Epidermal melanocyte (primary cell): Measurements from ENCODE around the gene THAP4.
"Not testable (repeated sequence)": the region's sequence is repeated elsewhere in the genome, so short reads cannot be mapped to it uniquely, and the experiment has no call there.

ENCODE experiments used
- DNase-seq: peaks from one replicate; pipeline ENCODE4 v3.0.0; 2011; ENCODE audit warnings: low spot score; ENCODE audit not compliant: insufficient read length

Gene THAP4

DNA sequence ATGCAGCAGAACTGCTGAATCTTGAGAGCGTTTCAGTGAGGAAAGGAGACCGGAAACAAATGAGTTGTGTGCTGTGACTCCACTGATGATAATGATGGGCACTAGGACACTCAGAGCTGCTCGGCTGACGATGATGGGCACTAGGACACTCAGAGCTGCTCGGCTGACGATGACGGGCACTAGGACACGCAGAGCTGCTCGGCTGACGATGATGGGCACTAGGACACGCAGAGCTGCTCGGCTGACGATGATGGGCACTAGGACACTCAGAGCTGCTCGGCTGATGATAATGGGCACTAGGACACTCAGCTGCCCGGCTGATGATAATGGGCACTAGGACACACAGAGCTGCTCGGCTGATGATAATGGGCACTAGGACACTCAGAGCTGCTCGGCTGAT is 47.1 kb downstream of the THAP4 start:
- not testable (repeated sequence) for DNase-seq

DNA sequence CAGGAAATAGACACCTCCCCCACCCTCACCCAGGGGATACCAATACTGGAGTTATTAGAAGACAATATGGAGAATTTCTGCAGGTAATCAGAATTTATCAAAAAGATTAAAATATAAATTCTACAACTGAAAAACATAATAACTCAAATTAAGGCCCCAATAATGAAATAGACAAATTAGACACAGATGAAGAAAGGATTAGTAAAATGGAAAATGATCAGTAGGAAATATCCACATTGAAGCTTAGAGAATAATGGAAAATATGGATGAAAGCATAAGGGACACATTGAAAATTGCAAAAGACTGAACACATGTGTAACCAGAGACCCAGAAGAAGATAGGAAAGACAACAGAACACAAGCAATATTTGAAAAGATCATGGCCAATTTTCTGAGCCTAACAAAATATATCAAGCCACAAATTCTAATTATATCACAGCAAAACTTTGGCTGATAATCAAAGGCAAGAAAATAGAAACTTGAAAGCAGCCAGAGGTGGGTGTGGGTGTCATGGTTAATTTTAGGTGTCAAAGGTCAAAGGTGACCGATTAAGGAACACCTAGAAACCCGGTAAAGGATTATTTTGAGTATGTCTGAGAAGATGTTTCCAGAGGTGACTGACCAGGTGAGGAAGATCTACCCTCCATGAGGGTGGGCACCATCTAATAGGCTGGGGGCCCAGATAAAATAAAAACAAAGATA is 50.2 kb downstream of the THAP4 start:
- no peak for DNase-seq

DNA sequence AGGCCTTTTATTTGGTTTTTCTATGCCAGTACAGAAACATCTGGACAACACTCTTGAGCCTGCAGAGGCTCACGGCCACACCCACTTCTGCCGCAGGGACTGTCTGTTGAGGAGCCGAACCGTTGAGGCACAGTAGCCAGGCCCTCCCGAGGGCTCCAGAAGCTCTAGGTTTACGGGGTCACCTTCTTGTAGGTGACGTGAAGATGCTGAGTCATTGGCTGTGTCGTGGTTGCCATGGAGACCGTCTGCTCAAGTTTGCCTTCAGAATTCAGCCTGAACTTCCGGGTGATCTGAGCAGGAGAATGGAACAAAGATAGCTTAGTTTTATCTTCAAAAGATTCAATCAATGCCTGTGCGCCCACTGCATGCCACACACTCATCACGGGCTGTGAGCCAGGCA is 52.5 kb downstream of the THAP4 start:
- DNase-seq, result no peak

DNA sequence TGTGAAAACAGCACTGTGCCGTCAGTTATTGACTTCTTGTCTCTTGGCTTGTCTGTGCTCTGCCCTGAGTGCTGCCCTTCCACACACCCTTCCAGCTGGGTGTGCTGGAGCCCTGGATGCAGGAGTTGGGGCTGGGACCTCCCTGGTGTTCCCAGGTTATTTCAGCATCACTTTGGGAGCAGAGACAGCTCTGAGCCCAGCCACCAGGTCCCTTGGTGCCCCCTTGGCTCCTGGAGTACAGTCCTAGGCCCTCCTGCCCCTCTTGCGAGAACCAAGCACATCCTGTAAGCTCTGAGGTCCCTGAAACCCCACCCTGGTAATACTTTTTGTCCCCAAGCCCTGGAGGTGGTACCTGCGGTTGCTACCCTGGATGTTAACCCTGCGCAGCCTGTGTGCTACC is 54.2 kb downstream of the THAP4 start:
- no peak for DNase-seq

DNA sequence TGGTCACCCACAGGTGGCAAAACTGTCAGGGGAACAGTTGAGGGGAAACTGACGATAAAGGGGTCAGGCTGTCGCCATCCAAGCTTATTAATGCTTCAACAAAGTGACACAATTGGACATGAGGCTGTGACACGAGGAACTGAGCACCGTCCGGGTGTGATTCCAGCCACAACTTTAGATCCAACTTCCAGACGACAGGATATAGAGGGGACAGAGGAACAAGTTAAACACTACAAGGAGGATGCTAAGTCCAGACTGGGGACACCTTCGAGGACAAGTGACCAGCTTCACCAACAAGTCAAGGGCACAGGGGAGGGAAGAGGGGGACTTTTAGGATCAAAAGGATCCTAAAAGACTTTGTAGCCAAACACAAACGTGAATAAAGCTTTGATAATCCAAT is 54.6 kb downstream of the THAP4 start:
- DNase-seq, result no peak

DNA sequence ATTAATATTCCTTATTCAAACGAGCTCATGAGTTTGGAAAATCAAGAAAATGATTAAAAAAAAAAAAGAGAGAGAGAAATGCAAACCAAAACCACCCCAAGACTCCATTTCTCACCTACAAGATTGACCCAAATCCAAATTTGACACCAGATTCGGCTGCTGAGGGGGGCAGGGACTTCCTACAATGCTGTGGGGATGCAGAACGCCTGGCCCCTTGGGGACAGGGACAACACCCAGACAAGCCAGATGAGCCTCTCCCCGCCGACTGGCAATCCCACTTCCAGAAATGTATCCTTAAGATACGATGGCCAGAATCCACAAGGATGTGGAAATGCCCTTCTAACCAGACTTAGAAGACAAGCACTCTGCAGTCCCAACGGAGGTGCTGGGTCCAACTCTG is 57.7 kb downstream of the THAP4 start:
- DNase-seq, result no peak

DNA sequence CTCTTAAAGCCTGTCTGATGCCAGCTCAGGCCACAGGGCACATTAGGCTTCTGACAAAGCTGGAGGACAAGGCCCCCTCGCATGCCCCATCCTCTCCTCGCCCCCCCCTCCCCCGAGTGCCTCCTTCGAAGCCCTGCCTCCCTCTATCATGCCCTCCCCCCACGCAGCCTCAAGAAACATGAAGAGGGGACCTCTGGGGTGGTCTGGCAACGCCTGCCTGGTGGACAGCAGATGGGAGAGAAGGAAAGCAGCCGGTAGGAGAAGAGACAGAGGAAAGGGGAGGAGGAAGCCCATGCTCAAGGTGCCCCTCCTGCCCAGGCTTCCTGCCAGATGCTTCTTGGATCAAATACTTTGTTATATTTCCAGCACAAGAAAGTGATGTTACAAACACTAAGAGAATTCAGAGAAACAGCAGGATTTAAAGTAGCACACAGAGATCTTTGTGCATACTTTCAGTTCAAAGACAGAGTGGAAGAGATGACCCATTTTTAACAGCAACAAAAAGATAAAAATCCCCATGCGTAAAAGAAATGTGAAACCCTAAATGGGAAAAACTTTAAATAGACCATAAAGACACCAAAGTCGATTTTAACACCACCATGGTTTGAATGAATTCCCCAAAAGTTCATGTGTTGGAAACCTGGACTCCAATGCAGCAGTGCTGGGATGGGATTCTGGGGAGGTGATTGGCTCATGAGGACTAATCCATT is 59.4 kb downstream of the THAP4 start:
- no peak for DNase-seq

DNA sequence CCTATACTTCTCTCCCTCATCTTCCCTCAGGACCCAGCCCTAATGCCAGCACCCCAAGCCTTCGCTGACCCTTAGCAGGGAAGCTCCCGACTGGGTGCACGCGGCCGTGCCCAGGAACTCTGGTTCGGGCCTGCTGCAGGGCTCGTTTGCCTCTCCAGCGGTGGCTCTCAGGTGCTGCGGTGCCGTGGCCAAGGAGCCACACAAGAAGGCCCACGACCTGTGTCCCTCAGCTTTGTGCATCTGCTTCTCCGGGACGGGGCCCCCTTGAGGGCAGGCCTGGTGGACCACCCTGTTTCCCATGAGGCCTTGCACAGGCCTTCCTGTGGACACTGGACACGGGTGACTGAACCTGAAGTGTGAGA is 60.7 kb downstream of the THAP4 start:
- no peak for DNase-seq

DNA sequence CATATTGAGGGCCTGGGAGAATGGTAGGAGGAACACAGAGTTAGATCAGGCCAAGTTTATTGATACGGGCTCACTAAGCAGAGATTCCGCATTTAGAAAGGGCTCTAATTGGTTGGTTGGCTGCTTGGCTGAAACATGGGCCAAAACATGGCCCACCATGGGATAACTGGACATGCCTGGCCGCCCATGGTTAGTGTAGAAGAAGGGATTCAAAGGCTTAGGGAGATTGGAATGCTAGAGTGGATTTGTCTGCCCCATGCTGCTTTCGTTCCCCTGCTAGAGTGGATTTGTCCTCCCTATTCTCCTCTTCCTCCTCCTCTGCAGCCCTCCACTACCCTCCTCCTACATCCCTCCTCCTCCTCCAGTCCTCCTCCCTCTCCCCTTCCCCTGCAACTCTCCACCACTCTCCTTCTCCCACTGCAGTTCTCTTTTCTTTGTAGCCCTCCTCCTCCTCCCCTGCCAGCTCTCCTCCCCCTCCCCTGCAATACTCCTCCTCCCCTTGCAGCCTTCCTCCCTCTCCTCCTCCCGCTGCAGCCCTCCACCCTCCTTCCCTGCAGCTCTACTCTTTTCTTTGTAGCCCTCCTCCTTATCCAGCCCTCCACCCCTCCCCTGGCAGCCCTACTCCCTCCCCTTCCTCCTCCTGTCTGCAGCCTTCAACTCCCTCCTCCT is 61.2 kb downstream of the THAP4 start:
- no peak for DNase-seq

DNA sequence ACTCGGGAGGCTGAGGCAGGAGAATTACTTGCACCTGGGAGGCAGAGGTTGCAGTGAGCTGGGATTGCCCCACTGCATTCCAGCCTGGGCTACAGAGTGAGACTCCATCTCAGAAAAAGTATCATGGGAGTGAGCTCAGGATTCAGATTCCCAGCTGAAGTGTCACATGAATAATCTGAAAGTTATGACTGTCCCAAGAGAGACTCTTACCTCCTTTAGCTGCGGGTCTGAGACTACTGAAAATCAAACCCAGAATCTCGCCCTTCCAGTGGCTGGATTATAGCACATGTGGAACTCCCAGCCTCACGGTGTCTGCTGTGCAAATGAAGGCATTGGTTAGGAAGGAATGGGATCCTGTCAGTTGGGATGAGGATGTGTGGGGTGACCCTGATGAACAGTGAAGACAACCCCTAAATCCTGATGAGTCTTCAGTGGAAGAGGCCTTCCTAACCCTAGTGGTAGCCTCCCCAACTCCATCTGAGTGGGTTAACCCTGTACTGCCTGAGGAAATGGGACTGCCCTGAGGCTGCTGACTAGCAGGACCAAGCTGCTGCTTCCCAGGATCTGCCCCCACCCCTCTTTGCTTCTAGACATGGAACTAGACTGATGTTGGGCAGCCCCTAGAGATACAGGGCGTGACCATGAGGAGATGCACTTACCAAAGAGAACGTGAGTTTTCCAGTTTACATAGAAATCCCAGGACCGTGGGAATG is 61.9 kb downstream of the THAP4 start:
- DNase-seq, result no peak

DNA sequence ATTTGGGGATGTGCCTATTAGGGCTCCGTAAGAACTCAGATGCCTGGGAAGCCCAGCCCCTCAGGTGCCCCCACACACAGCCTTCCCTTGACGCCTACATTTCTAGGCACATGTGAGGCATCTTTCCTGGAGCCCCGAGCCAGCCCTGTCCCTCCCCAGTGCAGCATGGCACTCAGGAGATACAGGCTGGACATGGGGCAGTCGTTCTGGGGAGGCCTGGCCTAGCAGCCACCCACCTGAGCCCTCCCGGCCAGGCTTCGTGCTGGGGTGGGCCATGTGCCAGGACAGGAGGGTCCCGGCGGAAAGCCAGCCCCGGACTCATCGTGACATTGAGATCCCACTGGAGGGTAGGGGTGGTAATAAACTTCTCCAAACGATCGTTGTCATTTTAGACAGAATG is 63.2 kb downstream of the THAP4 start:
- no peak for DNase-seq

DNA sequence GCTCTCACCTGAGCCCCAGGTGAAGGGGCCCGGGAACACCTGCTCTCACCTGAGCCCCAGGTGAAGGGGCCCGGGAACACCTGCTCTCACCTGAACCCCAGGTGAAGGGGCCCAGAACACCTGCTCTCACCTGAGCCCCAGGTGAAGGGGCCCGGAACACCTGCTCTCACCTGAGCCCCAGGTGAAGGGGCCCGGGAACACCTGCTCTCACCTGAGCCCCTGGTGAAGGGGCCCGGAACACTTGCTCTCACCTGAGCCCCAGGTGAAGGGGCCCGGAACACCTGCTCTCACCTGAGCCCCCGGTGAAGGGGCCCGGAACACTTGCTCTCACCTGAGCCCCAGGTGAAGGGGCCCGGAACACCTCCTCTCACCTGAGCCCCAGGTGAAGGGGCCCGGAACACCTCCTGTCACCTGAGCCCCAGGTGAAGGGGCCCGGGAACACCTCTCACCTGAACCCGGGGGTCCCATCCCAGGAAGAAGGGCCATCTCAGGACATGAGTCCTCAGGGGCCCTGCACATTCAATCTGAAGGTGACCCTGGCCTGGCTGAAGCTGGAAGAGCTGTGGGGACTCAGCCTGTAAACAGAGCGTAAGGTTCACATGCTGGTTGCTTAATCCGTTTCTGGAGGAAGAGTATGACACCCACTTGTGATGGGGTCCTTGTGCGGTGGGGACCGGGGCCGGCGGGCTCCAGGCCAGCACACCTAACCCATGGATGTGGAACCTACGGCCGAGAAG is 63.9 kb downstream of the THAP4 start:
- DNase-seq, result not testable (repeated sequence)

DNA sequence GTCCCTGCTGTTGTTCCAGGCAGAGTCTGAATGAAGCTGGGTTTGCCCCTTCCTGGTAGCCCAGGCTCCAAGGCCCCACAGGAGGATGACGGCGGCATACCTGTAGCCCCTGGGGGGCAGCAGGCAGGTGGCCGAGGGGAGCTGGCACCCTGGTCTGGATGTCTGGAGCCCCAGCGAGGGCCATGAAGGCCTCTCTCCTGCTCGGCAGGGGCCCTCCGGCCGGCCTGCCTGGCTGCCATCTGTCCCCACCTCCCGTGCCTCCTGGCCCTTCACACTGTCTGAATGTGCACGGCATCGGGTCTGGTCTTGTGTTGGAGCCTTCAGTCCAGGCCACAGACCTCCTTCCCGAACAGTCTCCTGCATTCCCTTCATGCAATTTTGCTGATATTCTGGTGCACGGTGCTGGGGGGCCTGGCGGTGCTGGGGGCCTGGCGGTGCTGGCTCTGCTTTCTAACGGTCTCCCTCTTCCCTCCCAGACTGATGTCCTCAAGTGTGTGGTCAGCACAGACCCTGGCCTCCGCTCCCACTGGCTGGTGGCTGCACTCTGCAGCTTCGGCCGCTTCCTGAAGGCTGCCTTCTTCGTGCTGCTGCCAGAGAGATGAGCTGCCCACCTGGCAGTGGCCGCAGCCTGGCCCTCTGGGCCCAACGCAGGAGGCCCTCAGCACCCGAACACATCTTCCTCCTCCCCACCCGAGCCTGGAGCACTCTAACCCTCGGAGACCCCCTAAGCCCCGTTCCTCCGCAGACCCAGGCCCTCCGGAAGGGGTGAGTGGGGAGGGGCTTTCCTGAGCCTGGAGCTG is 64.9 kb downstream of the THAP4 start:
- DNase-seq, result no peak

DNA sequence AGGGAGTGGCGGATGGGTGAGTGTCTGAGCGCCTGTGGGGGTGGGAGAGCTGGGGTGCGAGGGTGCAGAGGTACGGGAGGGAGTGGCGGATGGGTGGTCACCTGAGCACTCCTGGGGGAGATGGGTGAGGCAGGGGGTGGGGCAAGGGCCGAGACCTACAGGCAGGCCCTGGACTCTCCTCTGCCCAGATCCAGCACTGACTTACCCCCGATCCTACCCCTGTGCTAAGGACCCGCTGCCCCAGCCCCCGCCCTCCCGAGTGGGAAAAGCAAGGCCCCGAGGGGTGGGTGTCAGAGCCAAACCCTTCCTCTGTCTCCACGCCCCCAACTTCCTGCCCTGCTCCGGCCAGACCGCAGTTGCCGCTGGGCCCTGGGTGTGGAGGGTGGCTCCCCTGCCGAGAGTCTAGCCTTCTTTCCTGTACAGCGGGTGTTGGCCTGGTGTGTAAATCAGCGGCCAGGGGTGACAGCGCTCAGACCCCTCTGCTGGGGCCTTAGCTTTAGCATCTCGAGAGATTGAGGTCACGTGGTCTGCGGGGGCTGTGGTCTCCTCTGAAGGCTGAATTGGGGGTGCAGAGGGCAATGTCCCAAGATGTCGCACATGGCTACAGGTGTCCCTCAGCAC is 65.9 kb downstream of the THAP4 start:
- no peak for DNase-seq

DNA sequence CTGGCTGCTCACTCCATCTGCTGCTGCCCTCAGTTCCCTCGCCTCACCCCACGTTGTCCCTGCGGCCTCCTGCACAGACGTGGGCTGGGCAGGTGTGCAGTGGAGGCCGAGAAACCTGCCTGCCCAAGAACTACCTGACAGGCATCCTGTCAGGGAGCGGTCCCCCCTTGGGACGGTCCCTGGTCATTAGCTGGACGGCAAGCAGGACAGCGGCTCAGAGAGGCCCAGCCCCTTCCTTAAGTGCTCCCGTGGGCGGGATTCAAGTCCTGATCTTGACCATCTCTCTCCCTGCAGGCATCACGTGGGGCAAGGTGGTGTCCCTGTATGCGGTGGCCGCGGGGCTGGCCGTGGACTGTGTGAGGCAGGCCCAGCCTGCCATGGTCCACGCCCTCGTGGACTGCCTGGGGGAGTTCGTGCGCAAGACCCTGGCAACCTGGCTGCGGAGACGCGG is 67.1 kb downstream of the THAP4 start:
- no peak for DNase-seq

DNA sequence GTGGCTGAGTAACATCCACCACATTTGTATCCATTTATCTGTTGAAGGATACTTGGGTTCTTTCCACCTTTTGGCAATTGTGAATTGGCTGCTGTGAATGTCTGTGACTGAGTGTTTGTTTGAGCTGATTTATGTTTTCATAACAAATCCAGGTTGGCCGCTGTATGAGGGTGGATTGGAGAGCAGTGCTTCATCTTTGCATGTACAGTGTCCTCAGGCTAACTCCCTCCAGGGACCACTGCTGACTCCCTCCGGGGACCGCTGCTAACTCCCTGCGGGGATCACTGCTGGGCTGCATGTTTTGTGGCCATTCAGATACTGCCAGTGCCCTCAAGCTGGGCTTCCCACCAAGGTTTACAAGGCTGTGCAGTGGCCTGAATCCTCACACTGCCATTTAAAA is 68.2 kb downstream of the THAP4 start:
- no peak for DNase-seq

DNA sequence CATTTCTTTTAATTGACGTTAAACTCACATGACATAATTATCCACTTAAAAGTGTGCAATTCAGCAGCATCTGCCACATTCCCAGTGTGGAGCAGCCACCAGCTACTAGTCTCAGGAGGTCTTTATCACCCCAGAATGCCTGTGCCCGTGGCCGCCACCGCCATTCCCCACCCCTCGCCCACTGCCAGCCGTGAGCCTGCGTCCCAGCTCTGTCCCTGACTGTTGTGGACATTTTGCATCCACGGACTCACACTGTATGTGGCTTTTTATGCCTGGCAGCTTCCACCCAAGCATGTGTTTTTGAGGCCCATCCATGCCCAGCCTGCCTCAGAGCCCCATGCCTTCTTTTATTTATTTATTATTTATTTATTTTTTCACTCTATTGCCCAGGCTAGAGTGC is 69.2 kb downstream of the THAP4 start:
- DNase-seq, result no peak

DNA sequence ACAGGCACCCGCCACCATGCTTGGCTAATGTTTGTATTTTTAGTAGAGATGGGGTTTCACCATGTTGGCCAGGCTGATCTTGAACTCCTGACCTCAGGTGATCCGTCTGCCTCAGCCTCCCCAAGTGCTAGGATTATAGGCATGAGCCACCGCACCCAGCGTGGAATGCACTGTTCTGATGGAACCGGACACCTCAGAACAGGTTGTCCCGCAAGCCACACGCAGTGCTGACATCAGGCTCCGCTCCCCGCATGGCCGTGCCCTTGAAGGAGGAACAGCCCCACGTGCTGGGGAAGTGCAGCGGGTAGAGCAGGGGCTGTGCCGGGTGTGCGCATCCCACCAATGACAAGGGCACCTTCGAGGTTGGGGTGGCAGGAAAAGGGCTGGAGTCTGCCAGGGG is 69.7 kb downstream of the THAP4 start:
- DNase-seq, result not testable (repeated sequence)

DNA sequence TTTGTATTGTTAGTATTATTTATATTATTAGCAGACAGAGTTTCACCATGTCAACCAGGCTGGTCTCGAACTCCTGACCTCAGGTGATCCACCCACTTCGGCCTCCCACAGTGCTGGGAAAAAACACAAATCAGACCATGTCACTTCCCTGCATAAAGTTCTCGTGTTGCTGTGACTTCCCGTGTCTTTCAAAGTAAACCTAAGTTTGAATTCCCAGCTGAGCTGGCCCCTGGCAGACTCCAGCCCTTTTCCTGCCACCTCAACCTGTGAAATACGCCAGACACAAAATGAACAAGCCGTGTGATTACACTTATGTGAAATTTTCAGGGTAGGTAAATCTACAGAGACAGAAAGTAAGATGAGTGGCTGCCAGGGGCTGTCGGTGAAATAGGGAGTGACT is 70.5 kb downstream of the THAP4 start:
- no peak for DNase-seq

DNA sequence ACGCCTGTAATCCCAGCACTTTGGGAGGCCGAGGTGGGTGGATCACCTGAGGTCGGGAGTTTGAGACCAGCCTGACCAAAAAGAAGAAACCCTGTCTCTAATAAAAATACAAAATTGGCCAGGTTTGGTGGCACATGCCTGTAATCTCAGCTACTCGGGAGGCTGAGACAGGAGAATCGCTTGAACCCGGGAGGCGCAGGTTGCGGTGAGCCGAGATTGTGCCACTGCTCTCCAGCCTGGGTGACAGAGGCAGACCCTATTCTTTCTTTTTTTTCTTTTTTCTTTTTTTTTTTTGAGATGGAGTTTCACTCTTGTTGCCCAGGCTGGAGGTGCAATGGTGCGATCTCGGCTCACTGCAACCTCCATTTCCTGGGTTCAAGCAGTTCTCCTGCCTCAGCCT is 70.9 kb downstream of the THAP4 start:
- DNase-seq, result not testable (repeated sequence)
